Frontal cortex (tissue), 1 donor: ENCODE data around the gene OR12D2. TPM values are rescaled to one million over a fixed set of nuclear protein-coding genes. Genes with fewer than 3 reads are reported as not detected.

Experiments
- total RNA-seq: library from RNA; depleted of rRNA; stranded (reverse); fragments of >200 nt; gene quantifications from one replicate; pipeline ENCODE4 v1.2.3, GENCODE V29; 2014

The OR12D2 gene
- total RNA-seq, 1 donor from 2014 or later = not detected

Other genes starting within 250 kb of the OR12D2 start
- not detected for gene OR2J2, start 224.7 kb upstream of the OR12D2 start, total RNA-seq
- not detected for gene OR14J1, start 93.9 kb upstream of the OR12D2 start, total RNA-seq
- gene OR5V1, start 26.8 kb upstream of the OR12D2 start, total RNA-seq = not detected
- gene OR12D3, start 20.3 kb upstream of the OR12D2 start, total RNA-seq = not detected
- gene OR12D1, start 19.3 kb downstream of the OR12D2 start, total RNA-seq = not detected
- not detected for gene OR10C1, start 43.7 kb downstream of the OR12D2 start, total RNA-seq
- not detected for gene OR11A1, start 61.4 kb downstream of the OR12D2 start, total RNA-seq
- under 0.01 TPM for gene OR2H1, start 61.5 kb downstream of the OR12D2 start, total RNA-seq
- not detected for gene MAS1L, start 92.3 kb downstream of the OR12D2 start, total RNA-seq
- not detected for gene UBD, start 164.1 kb downstream of the OR12D2 start, total RNA-seq
- gene OR2H2, start 189.5 kb downstream of the OR12D2 start, total RNA-seq = not detected
- 72.2 TPM for gene GABBR1, start 237.6 kb downstream of the OR12D2 start, total RNA-seq